ENCODE data around the gene AKAP8.

- no peak for TF ChIP-seq YY1 (IDR thresholded peaks at IDR 0.05; ENCODE audit: insufficient read depth, insufficient read length)
- no peak for TF ChIP-seq ZNF274 (IDR thresholded peaks at IDR 0.05; ENCODE audit: low read depth, low read length)
- no peak for TF ChIP-seq SUZ12 (IDR thresholded peaks at IDR 0.05; ENCODE audit: extremely low read depth, insufficient read depth, insufficient read length)
Measured at GRCh38 chr19:15305582-15306334, 73.8 kb downstream of the AKAP8 start.

Data from NT2/D1 (cell line).